Bronchial epithelial cell (primary cell): Measurements from ENCODE around the gene ABHD2. TPM values are rescaled to one million over a fixed set of nuclear protein-coding genes. Genes with fewer than 3 reads are reported as not detected.

Experiments used
- DNase-seq: peaks from one replicate; pipeline ENCODE4 v3.0.0-alpha.2; 2010; ENCODE audit warnings: low read depth
- FAIRE-seq: peaks from 2 replicates; lab custom pipeline; 2011; peaks lifted over from hg19 to GRCh38; lab: Jason Lieb, UNC
- H3K27me3 ChIP-seq: 2 replicates; pipeline ENCODE4 v1.5.1; 2011; ENCODE audit warnings: low read length; ENCODE audit not compliant: control insufficient read depth, insufficient read depth
- H3K36me3 ChIP-seq: 2 replicates; pipeline ENCODE4 v1.5.1; 2011; ENCODE audit warnings: low read length; ENCODE audit not compliant: control insufficient read depth, insufficient read depth
- H3K4me3 ChIP-seq: 2 replicates; pipeline ENCODE4 v1.5.1; 2011; ENCODE audit warnings: mild to moderate bottlenecking, low read depth, low read length, control low read depth
- CTCF ChIP-seq: IDR thresholded peaks from 2 replicates; pipeline ENCODE4 v1.5.1; 2011; ENCODE audit warnings: mild to moderate bottlenecking, moderate library complexity, low read length, control low read depth, inconsistent platforms; ENCODE audit not compliant: insufficient read depth, severe bottlenecking
- total RNA-seq: library from RNA; depleted of rRNA; stranded (reverse); fragments of >200 nt; gene quantifications from 2 replicates; pipeline ENCODE4 v1.2.1, GENCODE V29; 2014

The ABHD2 gene
- total RNA-seq, 1 donor from 2014 or later = 35.5 TPM

- no peak for DNase-seq
- no peaks in the 10 kb centered on the region for H3K27me3 ChIP-seq
- no peak for FAIRE-seq
- no peak overlapping the region for H3K4me3 ChIP-seq
- no peak for TF ChIP-seq CTCF
- no peaks in the 10 kb centered on the region for H3K36me3 ChIP-seq
Measured at GRCh38 chr15:89051875-89052274, 36.4 kb upstream of the ABHD2 start.

DNA sequence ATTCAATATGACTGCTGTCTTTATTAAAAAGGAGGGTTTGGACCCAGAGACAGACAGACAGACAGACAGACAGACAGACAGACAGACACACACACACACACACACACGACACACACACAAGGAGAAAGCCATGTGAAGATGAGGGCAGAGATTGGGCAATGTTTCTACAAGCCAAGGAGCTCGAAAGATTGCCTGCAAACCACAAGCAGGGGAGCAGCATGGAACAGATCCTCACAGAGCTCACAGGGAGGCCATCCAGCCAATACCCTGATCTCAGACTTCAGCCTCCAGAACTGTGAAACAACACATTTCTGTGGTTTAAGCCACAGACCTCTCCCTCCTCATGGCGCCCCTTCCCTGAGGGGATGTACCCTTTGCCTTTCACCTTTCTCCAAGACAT lies 35.8 kb upstream of the ABHD2 start:
- H3K4me3 ChIP-seq = no peak overlapping the region
- DNase-seq (no peak), FAIRE-seq (no peak)
- no peaks in the 10 kb centered on the region for H3K27me3 ChIP-seq
- H3K36me3 ChIP-seq = no peaks in the 10 kb centered on the region
- no peak for TF ChIP-seq CTCF

DNA sequence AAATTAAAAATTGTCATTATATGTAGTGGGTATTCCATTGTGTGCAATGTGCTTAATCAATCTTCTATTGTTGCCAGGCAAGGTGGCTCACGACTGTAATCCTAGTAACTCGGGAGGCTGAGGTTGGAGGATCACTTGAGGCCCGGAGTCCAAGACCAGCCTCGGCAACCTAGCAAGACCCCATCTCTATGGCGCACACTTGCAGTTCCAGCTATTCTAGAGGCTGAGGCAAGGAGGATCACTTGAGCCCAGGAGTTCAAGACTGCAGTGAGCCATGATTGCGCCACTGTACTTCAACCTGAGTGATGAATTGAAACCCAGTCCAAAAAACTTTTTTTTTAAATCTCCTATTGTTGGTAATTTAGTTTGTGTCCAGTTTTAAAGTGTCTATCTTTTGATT lies 33.4 kb upstream of the ABHD2 start:
- no peak for DNase-seq
- no peaks in the 10 kb centered on the region for H3K27me3 ChIP-seq
- no peak overlapping the region for H3K4me3 ChIP-seq
- FAIRE-seq = no peak
- no peaks in the 10 kb centered on the region for H3K36me3 ChIP-seq
- no peak for TF ChIP-seq CTCF

- no peaks in the 10 kb centered on the region for H3K27me3 ChIP-seq
- H3K4me3 ChIP-seq = no peak overlapping the region
- DNase-seq (peak; percentile 51), FAIRE-seq (no peak)
- TF ChIP-seq CTCF = peak; percentile 93
- no peaks in the 10 kb centered on the region for H3K36me3 ChIP-seq
Measured at GRCh38 chr15:89057506-89058133, 30.6 kb upstream of the ABHD2 start.

DNA sequence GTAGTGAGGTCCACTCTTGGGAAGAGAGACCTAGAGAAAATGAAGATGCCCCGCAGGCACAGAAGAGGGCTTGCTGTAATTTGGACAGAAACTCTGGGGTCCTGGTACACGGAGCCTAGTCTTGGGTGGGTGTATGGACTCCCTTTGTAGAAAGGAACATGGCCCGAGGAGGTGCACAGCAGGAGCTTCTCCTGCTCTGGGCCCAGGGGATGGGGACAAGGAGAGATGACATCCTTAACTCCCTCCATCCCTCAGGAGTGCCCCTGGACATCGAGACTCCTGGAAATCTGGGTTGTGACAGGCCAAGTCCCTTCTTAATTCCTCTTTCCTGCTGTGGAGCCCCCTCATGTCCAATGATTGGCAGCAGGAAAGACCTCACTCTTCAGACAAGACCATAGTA lies 29.9 kb upstream of the ABHD2 start:
- TF ChIP-seq CTCF = no peak
- Histone ChIP-seq H3K27me3 (no peaks in the 10 kb centered on the region), H3K36me3 (no peaks in the 10 kb centered on the region), H3K4me3 (no peak overlapping the region)
- DNase-seq = no peak
- no peak for FAIRE-seq

- H3K4me3 ChIP-seq = no peak overlapping the region
- no peak for TF ChIP-seq CTCF
- H3K36me3 ChIP-seq = no peaks in the 10 kb centered on the region
- no peaks in the 10 kb centered on the region for H3K27me3 ChIP-seq
- no peak for DNase-seq
- no peak for FAIRE-seq
Measured at GRCh38 chr15:89058876-89059405, 29.3 kb upstream of the ABHD2 start.
